GM19043 (cell line): ENCODE results near the gene SLC13A1.

ENCODE experiments used
- ATAC-seq: cut with Tn5 transposase; IDR thresholded peaks from one replicate; pipeline ENCODE4 v1.9.1; 2021; ENCODE audit warnings: low read depth; ENCODE audit not compliant: unreplicated experiment

Gene SLC13A1

DNA sequence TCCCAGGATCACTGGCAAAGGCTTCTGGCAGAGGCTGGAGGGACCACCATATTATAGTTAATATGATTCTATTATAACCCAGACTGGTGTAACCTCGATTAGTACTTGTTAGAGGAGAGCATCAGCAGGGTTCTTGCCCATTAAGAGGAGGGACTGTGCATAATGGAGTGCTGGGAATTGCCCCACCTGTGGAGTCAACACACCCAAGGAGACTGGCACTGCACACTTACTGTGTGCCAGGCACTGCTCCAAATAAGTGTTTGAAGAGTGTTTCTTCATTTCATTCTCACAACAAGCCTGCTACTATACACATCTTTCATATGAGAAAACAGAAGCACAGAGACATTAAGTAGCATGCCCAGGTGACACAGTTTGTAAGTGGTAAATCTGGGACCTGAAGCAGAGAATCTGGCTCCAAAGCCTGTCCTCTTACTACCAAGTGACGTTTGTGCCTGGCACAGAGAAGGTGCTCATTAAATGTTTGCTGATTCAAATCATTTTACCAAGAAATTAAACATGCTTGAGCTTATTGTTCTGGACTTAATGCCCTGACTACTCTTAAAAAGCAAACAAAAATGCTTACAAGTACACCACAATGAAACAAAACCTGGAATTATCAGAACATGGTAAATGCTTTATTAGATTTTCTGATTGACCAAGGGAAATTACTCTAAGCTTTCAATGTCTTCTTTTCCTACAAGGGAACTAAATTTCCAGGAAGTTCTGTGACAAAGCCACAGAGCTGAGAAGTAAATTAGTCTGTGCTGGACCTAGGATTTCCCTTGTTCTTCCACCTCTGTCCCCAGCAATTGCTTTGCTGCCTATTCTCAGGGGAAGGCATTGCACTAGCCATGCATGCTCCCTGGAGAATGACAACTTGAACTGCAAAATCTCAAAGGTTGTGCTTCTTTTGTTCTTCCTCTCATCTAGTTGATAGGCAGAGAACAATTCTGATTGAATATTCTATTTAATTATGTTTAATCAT, 809 bp downstream of the SLC13A1 start:
- no peak for ATAC-seq

GRCh38 chr7:123198111-123198510, 1.7 kb downstream of the SLC13A1 start:
- ATAC-seq, result no peak

DNA sequence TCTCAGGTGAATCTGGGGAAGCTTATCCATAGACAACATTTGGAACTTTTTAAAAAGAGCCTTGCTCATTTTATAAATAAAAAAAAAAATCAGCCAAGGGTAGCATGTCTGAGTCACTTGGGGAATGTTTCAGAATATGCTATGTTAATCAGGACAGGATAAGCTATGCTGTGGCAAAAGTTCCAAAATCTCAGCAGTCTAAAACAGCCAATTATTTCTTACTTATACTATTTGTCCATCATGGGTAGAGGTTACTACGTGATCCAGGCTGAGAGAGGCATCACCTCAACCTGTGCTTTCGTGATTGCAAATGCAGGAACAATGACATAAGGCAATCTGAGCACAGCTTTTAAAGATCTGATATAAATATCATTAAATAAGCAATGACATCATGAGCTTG, 6.5 kb downstream of the SLC13A1 start:
- ATAC-seq, result no peak

DNA sequence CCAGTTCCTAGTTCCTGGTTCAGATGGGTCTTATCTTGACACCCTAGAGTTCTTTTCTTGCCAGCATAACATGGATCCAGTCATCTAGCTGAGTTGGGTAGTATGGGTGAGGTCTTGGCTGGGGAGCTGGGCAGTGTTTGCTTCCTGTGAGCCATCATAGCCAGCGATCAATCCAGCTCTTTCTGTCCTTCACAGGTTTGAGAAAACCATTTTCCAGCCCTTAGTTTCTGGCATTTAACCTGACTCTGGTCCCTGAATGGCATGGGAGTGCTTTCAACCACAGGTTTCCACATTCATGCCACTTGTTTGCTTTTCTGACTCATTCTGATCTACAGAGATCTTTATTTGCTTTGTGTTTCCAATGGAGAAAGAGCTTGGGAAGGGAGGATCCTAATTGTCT, 8.6 kb downstream of the SLC13A1 start:
- no peak for ATAC-seq

- peak; percentile 90 for ATAC-seq
Measured at GRCh38 chr7:123190109-123190831, 9.5 kb downstream of the SLC13A1 start.

DNA sequence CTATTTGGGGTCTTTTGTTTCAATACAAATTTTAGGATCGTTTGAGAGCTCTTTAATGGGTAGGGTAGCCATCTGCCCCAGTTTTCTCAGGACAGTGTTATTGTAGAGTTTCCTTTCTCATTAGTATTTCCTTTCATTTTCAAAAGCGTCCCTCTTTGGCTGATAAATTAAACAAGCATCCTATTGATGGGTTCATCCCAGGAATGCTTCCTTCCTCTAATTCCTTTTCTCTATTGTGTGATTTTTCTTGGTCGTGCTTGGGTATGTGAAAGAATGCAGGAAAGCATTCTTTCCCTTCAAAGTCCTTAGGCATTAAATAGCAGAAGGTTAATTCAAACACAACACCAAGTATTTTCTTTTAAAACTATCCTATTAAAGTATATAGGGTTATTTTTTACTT, 14.0 kb downstream of the SLC13A1 start:
- ATAC-seq, result no peak

GRCh38 chr7:123184271-123184670, 15.5 kb downstream of the SLC13A1 start:
- no peak for ATAC-seq

DNA sequence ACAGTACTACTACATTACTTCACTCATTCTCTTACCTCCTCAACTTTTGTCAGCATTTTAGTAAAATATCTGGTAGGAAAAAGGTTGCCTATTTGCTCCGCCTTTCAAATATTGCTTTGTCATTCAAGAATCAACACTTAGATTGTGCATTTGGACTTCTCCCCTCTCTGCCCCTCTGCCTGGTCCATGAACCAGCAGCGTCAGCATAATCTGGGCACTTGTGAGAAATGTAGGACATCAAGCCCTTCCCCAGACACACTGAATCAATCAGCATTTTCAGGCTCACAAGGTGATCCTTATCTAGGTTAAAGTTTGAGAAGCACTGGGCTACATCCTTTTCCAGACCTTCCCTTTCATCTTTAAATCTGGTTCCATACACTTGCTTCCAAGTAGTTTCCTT, 16.3 kb downstream of the SLC13A1 start:
- no peak for ATAC-seq

DNA sequence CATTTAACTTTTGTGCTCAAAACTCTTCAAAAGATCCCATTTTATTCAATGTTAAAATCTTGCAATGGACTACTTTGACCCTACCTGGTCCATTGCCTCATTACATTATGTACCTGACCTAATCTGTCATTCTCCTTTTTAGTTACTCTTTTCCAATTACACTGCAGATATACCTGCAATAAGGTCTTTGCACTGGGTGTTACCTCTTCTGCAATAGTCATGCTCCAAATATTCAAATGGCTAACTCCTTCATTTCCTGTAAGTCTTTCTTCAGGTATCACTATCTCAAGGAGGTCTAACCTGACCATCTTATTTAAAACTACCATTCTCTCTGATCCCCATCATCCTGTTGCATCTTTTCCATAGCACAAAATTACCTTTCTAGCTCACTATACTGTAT, 22.3 kb downstream of the SLC13A1 start:
- ATAC-seq, result no peak

DNA sequence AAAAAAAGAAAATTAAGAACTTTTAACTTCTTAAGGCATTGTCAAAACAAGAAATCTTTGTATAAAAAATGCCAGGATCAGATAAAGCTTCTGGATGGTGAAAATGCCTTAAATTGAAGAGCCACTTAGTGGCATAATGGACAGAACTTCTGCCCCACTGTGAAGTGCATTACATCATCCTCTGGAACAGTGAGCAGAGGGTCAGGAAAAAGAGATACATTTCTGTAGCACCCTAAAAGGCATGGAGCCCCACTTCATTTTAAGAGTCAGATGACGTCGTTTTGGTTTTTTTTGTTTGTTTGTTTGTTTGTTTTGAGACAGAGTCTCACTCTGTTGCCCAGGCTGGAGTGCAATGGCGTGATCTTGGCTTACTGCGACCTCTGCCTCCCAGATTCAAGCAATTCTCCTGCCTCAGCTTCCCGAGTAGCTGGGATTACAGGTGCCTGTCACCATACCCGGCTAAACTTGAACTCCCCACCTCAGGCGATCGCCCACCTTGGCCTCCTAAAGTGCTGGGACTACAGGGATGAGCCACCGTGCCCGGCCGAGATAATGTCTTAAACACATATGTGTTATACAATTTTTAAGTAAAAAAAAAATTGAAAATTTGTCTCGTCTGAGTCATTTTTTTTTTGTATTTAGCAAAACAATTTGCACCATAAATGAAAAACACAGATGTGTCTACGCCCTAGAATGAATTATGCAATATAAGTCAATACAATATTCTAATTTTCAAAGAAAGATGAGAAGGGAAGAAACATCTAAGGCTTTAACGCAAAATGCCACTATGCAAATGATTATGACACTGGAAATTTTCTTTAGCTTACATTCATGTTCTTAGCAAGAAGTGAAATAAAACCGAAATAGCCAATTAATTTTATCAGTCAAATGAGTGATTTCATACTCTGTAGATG, 29.2 kb downstream of the SLC13A1 start:
- ATAC-seq, result no peak

GRCh38 chr7:123169065-123169464, 30.7 kb downstream of the SLC13A1 start:
- no peak for ATAC-seq

- ATAC-seq, result no peak
Measured at GRCh38 chr7:123157606-123158005, 42.2 kb downstream of the SLC13A1 start.

DNA sequence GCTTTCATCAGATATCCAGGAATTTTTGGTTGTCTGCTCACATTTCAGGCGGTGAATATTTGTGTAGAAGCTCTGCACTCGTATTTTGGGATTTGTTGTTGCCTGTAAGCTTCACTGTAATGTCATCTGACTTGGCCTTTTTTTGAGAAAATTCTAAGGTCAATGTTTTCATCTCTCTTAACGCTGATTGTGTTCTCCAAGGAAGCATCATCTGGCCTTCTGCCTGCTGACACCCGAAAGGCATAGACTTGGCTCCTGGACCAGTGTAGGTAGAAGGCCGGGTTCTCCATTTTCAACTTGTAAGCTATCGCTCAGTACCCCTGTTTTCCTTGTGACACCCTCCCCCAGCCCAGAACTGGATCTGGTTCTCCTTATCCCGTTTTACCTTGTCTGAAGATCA, 44.2 kb downstream of the SLC13A1 start:
- ATAC-seq, result no peak

DNA sequence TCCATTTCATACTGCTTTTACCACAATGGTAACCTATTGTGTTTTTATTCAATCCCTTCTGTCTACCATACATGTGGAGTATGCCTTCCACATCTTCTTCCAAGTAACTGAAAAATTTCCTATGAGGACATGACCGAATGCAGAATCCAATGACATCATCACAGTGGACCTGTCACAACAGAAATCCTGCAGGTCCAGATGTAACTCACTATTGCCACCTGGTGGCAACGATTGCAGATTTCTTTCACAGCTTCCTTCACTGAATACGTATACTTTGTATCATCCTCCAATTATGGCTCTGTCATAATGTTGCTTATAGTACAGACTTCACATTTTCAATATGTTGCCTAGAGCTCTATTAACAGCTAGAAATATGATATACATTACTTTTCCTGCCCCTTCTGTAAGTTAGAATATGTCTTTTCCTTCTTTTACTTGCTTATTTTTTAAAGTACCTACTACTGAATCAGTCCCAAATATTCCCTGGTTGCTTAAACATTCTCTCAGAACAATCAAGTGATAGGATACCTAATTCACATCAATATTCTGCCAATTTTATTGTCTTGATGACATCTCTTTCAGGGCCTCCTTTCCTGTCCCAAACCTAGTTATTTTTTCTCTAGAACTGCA, 45.4 kb downstream of the SLC13A1 start:
- peak; percentile 96 for ATAC-seq

GRCh38 chr7:123151443-123151842, 48.3 kb downstream of the SLC13A1 start:
- ATAC-seq, result no peak

- ATAC-seq, result no peak
Measured at GRCh38 chr7:123148813-123149212, 51.0 kb downstream of the SLC13A1 start.

GRCh38 chr7:123143252-123144006, 56.3 kb downstream of the SLC13A1 start:
- no peak for ATAC-seq

- ATAC-seq, result no peak
Measured at GRCh38 chr7:123140561-123140960, 59.2 kb downstream of the SLC13A1 start.

DNA sequence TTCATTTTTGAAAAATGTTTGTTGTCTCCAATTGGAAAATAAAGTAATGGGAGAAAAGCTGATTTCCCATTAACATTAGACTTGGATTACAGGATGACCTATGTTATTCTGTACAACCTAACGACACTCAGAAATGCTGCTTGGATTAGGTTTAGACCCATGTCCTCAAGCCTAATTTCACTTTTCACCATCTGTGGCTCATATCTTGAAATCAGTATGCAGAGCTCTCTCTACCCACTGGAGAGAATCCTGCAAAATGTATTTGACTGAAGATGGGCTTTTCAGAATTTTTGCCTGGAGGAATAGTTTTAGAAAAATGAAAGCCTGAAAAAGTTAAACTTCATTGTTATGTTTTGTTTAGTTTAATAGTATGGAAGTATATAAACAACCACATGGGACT, 63.8 kb downstream of the SLC13A1 start:
- ATAC-seq, result no peak

GRCh38 chr7:123133924-123134323, 65.8 kb downstream of the SLC13A1 start:
- ATAC-seq, result no peak
